Urinary bladder (tissue), 4 donors: ENCODE data around the gene SLC17A4. TPM values are rescaled to one million over a fixed set of nuclear protein-coding genes. Genes with fewer than 3 reads are reported as not detected.
"Not testable (repeated sequence)": the region's sequence is repeated elsewhere in the genome, so short reads cannot be mapped to it uniquely, and the experiment has no call there.

Source experiments
- DNase-seq: peaks from one replicate; pipeline ENCODE4 v3.0.0-alpha.2; 2015; ENCODE audit errors: extremely low spot score
- H3K27ac ChIP-seq: one replicate; pipeline ENCODE4 v1.5.1; 2013; ENCODE audit warnings: low read depth, mild to moderate bottlenecking, moderate library complexity
- H3K36me3 ChIP-seq: one replicate; pipeline ENCODE4 v1.6.1; 2013; ENCODE audit warnings: mild to moderate bottlenecking, moderate library complexity; ENCODE audit not compliant: insufficient read depth
- H3K4me1 ChIP-seq: one replicate; pipeline ENCODE4 v1.6.1; 2013; ENCODE audit warnings: mild to moderate bottlenecking, moderate library complexity; ENCODE audit not compliant: insufficient read depth
- H3K4me3 ChIP-seq: one replicate; pipeline ENCODE4 v1.5.1; 2013; ENCODE audit warnings: low read depth, low read length
- WGBS: extraction: QIAGEN DNeasy Blood & Tissue Kit; methylation state at CpG from one replicate; pipeline ENCODE4 v1.1.7; 2013; 5-methylcytosine and 5-hydroxymethylcytosine counted together
- polyA plus RNA-seq: library from polyadenylated mRNA; stranded (reverse); fragments of 200-250 nt; gene quantifications from one replicate; pipeline ENCODE4 v1.2.3, GENCODE V29; 2013
- total RNA-seq: library from RNA; depleted of rRNA; stranded (reverse); fragments of >200 nt; gene quantifications from one replicate; pipeline ENCODE4 v1.2.3, GENCODE V29; 2014
- donor health status: healthy with polysubstance abuse.
- donor health status: healthy.

SLC17A4 gene
- total and polyA plus RNA-seq, 2 donors = 0.01 TPM; not detected in 1

DNA sequence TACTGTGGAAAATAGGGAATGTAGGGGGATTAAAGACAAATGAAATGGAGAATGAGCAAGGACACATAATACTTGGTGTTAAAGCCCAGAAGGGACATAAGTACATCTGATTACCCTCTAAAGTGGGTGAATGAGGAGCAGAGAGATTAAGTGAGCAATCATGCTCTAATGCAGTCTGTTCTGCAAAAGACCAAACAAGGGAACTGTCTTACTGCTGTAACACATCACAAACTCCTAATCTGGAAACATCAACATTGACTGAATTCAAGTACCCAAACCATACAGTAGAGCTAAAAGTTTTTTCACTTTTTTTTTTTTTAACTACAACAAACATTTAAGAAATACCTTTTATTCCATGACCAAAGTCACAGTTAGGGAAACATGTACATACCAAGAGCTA, 19.3 kb upstream of the SLC17A4 start:
- H3K27ac ChIP-seq = no peak overlapping the region
- no peak for DNase-seq
- H3K4me3 ChIP-seq = no peak overlapping the region
- no peaks in the 10 kb centered on the region for H3K4me1 ChIP-seq
- H3K36me3 ChIP-seq = no peaks in the 10 kb centered on the region

DNA sequence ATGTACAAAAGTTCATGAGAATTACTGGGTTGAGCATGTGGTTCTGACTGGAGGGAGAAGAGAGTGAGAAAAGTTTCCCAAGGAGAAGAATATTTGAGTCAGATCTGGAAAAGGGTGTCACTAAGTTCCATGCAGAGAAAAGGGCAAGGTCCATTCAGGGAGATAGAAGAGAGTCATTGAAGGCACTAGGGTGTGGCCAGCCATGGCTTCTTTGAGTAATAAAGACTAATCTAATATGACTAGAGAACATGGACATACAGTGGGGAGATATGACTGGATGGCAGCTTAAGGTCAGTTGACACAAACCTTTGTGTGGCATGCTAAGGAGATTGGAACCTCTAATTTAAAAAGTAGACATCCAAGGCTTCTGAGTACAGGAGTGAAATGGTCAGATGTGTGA, 10.7 kb upstream of the SLC17A4 start:
- Histone ChIP-seq H3K4me1 (no peaks in the 10 kb centered on the region), H3K27ac (no peak overlapping the region), H3K4me3 (no peak overlapping the region), H3K36me3 (no peaks in the 10 kb centered on the region)
- no peak for DNase-seq

DNA sequence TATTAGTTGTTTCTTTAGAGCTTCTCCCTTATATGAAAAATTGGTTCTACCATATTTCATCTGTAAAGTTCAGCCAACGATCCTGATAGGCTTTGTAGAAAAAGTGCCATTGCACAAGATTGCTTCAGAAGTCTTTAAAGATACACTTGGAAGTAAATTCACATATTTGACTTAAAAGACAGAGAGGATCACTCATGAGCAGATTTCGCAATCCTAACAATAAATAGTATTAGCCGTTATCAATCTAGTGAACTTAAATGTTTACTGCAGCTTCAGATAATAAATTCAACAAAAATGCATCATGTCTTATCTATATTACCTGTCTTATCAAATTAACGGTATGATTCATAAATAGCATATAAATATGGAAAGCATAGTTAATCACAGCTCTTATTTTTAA, 8.7 kb upstream of the SLC17A4 start:
- no peak overlapping the region for H3K27ac ChIP-seq
- H3K4me3 ChIP-seq = no peak overlapping the region
- no peaks in the 10 kb centered on the region for H3K36me3 ChIP-seq
- DNase-seq = no peak
- no peaks in the 10 kb centered on the region for H3K4me1 ChIP-seq
- WGBS = 38% methylated on average over 4 of the region's 4 CpGs

DNA sequence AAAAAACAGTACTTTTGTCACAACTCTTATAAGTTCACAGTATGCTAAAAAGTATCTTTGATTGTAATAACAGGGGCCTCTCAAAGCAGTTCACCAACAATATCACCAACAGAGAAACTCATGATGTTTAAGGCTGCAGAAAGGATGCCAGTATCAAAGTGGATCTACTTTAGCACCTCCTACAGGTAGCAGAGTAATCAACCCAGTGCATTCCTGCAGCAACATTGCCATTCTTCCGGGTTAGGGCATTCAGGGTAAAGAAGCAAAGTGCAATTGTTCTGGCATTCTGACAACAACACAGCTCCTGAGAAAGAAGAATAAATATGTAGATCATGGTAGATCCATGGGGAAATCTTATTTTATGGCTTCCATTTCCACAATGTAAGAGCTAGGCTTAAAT, 7.6 kb upstream of the SLC17A4 start:
- 72% methylated on average over 1 of the region's 1 CpG for WGBS
- no peak for DNase-seq
- H3K36me3 ChIP-seq = no peaks in the 10 kb centered on the region

DNA sequence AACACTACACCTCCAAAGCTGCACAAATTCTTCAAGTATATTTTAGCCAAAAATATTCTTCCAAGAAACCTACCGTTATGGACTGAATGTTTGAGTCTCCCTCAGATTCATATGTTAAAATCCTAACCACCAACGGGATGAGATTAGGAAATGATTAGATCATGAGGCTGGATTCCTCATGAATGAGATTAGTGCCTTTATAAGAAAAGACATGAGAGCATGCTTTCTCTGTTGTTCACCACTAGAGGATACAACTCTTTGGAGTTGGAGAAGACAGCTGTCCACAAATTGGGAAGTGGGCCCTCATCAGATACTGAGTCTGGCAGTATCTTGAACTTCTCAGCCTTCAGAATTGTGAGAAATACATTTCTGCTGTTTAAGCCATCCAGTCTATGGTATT, 7.1 kb upstream of the SLC17A4 start:
- Histone ChIP-seq H3K36me3 (no peaks in the 10 kb centered on the region), H3K4me3 (no peak overlapping the region), H3K4me1 (no peaks in the 10 kb centered on the region), H3K27ac (no peak overlapping the region)
- DNase-seq = no peak
- 80% methylated on average over 2 of the region's 2 CpGs for WGBS

More for the DNA sequence above, 7.6 kb upstream of the SLC17A4 start:
- H3K4me3 ChIP-seq = no peak overlapping the region
- no peaks in the 10 kb centered on the region for H3K4me1 ChIP-seq
- no peak overlapping the region for H3K27ac ChIP-seq

DNA sequence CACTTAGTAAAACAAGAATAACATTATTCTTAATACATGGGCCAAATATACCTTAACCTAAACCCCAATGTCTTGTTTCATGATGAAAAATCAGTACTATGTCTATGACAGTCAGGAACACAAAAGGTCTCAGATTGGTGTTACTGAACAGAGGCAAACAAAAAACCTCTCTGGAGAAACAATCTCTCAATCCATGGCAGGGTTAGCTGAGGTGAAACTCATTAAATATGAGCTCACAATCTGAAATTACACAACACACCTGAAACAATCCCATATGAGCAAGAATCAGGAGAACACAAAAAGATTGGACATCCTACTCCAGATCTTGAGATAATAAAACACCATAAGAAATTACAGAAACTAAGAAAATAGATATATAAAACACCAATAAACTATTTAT, 6.5 kb upstream of the SLC17A4 start:
- Histone ChIP-seq H3K36me3 (no peaks in the 10 kb centered on the region), H3K4me3 (no peak overlapping the region), H3K27ac (no peak overlapping the region), H3K4me1 (no peaks in the 10 kb centered on the region)
- no peak for DNase-seq

DNA sequence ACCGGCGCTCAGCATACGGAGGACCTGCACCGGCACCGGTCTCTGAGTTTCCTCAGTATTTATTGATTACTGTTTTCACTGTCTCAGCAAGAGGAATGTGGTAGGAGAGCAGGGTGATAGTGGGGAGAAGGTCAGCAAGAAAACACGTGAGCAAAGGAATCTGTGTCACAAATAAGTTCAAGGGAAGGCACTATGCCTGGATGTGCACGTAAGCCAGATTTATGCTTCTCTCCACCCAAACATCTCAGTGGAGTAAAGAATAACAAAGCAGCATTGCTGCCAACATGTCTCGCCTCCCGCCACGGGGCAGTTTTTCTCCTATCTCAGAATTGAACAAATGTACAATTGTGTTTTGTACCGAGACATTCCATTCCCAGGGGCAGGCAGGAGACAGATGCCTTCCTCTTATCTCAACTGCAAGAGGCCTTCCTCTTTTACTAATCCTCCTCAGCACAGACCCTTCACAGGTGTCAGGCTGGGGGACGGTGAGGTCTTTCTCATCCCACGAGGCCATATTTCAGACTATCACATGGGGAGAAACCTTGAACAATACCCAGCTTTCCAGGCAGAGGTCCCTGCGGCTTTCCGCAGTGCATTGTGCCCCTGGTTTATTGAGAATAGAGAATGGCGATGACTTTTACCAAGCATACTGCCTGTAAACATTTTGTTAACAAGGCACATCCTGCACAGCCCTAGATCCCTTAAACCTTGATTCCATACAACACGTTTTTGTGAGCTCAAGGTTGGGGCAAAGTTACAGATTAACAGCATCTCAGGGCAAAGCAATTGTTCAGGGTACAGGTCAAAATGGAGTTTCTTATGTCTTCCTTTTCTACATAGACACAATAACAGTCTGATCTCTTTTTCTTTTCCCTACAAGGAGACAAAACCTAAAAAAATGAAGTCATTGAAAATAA, 5.7 kb upstream of the SLC17A4 start:
- not testable (repeated sequence) for DNase-seq, H3K27ac ChIP-seq, H3K4me1 ChIP-seq, H3K36me3 ChIP-seq, H3K4me3 ChIP-seq
- 59% methylated on average over 17 of the region's 17 CpGs for WGBS

DNA sequence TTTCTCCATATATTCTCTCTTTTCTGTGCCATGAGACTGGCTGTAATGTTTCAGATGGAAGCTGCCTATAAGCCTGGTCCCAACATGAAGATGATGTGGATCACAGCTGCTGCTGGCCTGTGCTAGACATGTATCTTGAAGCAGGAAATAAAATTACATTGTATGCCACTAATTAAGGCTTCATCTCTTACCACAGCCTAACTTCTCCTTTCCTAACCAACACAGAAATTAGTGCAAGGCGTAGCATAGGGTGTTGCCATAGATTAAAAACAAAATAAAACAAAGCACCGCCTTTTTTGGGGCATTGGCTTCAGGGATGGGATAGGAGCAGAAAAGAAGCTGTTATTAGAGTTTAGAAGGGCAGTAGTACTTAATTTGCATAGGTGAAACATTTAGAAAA, 4.7 kb upstream of the SLC17A4 start:
- H3K4me1 ChIP-seq = no peaks in the 10 kb centered on the region
- WGBS = 63% methylated on average over 2 of the region's 2 CpGs
- H3K27ac ChIP-seq = no peak overlapping the region

DNA sequence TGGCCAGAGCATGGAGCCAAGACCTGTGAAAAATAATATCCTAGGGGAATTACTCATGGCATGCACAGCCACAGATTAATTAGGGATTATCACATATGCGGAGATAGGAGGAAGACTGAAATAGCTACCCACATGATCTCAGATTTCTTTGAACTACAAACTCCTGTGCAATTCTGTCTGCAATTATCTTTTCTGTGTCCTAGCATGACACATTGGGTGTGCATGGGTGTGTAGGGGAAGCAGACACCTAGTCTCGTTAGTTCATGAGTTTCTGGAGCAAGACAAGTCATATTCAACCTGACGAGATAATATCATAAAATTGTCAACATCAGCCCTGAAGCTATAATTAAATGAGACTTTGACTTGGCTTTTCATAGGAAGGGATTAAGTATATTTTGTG, 3.6 kb upstream of the SLC17A4 start:
- DNase-seq = no peak
- Histone ChIP-seq H3K4me3 (no peak overlapping the region), H3K36me3 (no peaks in the 10 kb centered on the region), H3K27ac (no peak overlapping the region), H3K4me1 (no peaks in the 10 kb centered on the region)
- WGBS = 48% methylated on average over 3 of the region's 3 CpGs

More for the DNA sequence above, 4.7 kb upstream of the SLC17A4 start:
- no peak for DNase-seq
- H3K4me3 ChIP-seq = no peak overlapping the region
- H3K36me3 ChIP-seq = no peaks in the 10 kb centered on the region

DNA sequence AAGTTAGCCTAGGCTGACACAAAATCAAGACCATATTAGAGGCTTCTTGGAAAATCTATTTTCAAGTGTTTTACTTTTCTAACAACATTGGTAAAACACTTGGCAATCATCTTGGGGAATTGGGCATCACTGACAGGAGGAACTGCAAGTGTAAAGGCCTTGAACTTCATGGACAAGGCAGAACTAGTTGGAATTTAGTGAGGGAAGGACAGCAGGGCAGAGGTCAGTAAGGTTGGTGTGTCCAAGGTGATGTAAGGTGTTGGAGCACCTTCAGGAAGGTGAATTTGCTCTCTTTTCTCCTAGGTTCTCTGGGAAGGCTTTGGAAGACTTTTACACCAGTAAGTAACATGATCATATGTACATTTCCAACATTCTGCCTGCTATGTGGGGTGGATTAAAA, 1.5 kb upstream of the SLC17A4 start:
- H3K36me3 ChIP-seq = no peaks in the 10 kb centered on the region
- DNase-seq = no peak
- no peaks in the 10 kb centered on the region for H3K4me1 ChIP-seq
- H3K27ac ChIP-seq = no peak overlapping the region
- H3K4me3 ChIP-seq = no peak overlapping the region

DNA sequence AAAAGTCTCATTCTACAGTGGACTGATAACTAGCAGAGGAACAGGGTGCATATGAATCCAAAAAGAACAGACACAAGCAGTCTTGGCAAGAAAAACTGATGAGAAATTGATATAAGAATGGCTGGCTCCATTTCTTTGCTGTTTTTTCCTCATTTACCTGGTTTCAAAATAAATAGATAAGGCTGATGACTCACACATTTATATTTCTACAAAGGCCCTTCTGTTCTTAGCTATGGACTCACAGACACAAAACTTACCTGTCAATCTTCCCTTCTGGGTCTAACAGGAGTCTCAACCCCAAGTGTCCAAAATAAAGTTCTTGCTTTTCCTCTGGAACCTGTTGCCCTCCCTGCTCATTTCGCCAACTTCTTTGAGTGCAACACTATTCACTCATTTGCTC, 941 bp downstream of the SLC17A4 start:
- no peak for DNase-seq
- 94% methylated on average over 1 of the region's 1 CpG for WGBS
- no peak overlapping the region for H3K27ac ChIP-seq
- H3K4me1 ChIP-seq = no peaks in the 10 kb centered on the region
- no peak overlapping the region for H3K4me3 ChIP-seq
- no peaks in the 10 kb centered on the region for H3K36me3 ChIP-seq

DNA sequence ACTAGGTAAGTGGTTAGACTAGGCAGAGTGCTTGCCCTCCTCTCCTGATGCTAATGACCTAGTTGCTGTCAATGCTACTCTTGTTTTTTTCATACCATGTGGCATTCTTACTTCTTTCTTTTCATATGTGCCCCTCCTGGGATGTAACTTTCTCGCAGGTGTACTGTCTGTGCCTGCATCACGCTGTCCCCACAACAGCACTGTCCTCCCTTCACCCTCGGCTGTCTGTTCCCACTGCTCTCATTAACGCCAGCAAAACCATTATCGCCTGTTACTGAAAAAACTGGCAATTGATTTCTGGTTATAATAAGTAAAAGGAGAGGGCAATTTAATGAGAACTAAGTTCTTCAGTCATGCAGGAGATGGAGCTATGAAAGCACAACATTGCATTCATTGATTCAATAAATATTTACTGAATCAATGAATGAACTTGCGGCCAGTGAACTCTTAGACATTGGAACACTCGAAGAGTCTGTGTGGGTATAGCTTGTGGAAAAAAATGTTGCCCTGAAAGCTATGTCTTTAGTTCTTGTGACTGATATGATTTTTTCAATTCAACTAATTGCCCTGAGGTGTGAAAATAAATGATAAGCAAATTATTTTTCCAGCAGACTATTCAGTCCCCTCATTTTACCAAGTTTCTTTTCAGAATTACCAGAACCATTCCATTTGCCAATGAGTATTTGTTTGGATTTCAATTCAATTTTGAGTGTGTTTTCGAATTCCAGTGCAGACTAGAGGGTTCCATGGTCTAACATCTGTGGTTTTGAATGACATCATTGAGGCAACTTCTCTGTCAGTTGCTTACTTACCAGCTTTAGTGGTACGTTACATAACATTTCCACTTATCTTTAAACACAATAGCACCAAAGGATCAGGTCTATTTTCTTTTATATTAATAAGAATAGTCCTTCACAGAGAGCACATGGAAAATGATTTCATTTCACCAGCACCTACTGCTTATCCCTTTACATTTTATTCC, 2.1 kb downstream of the SLC17A4 start:
- 82% methylated on average over 9 of the region's 9 CpGs for WGBS
- no peak overlapping the region for H3K4me3 ChIP-seq
- no peaks in the 10 kb centered on the region for H3K36me3 ChIP-seq
- DNase-seq = no peak
- no peaks in the 10 kb centered on the region for H3K4me1 ChIP-seq
- H3K27ac ChIP-seq = no peak overlapping the region

DNA sequence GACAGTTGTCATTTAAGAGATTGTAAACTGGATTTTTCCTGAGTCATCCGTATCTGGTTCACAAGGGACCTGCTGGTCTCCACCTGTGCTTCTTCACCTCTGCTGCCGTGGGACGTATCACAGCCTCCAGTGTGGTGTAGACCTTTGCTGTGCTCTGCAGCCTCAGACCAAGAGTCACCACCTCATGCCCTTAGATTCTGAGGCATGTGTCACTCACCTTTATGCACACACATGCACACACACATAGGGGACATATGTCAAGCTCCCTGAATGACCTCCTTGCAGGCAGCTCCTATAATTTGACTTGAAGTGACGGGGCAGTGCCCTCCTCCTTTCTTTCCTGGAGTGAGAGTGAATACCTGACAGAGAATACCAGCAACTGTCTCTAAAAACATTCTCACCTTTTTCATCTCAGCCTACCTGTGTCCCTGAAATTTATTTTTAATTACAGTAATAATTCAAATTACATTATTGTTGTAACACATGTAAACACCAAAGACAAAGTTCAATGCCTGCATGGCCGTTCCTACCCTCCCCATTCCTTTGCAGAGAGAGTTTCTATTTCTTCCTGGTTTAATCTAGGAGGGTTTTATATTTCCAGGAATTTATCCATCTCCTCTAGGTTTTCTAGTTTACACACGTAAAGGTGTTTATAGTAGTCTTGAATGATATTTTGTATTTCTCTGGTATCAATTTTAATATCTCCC, 3.5 kb downstream of the SLC17A4 start:
- H3K4me1 ChIP-seq = no peaks in the 10 kb centered on the region
- H3K36me3 ChIP-seq = no peaks in the 10 kb centered on the region
- DNase-seq = no peak
- H3K4me3 ChIP-seq = no peak overlapping the region
- WGBS = 67% methylated on average over 6 of the region's 6 CpGs
- H3K27ac ChIP-seq = no peak overlapping the region
